Measurements from ENCODE around the gene REM2. TPM values are rescaled to one million over a fixed set of nuclear protein-coding genes. Genes with fewer than 3 reads are reported as not detected.

Gene REM2
- total RNA-seq, 1 experiment from 2014 or later = 1.2 TPM

- Histone ChIP-seq H3K23ac (ENCODE audit: insufficient read length, low read depth, low read length) (no peak overlapping the region), H2BK12ac (ENCODE audit: insufficient read length, low read depth, low read length) (no peak overlapping the region), H2BK15ac (ENCODE audit: low read depth, low read length) (no peak overlapping the region), H3K79me2 (ENCODE audit: insufficient read depth, low read length) (no peaks in the 10 kb centered on the region; the same call in 1 of the 2 replicates), H2AFZ (ENCODE audit: low read length) (no peak overlapping the region), H3K4ac (ENCODE audit: low read depth, low read length) (peak overlapping the region; percentile 4; the same call in 1 of the 2 replicates), H3K56ac (ENCODE audit: insufficient read length, low read depth, low read length) (no peak overlapping the region), H3K9ac (ENCODE audit: extremely low read depth, insufficient read length, low read length) (peak overlapping the region; percentile 87), H3K27me3 (ENCODE audit: insufficient read depth, low read length) (no peaks in the 10 kb centered on the region), H2BK20ac (ENCODE audit: low read depth, low read length, poor library complexity, severe bottlenecking) (no peak overlapping the region), H4K5ac (ENCODE audit: insufficient read length, low read depth, low read length) (no peak overlapping the region), H2BK5ac (ENCODE audit: insufficient read length, low read length) (no peak overlapping the region), H4K8ac (replicated peaks; ENCODE audit: insufficient read length, low read depth, low read length) (no peak overlapping the region), H3K4me2 (ENCODE audit: insufficient read depth, insufficient read length, low read length) (peak overlapping the region; percentile 81), H2AK5ac (ENCODE audit: insufficient read length, low read length) (no peak overlapping the region), H4K91ac (ENCODE audit: insufficient read length, low read depth, low read length) (no peak overlapping the region), H3T11ph (ENCODE audit: low read length) (no peak overlapping the region), H3K27ac (ENCODE audit: insufficient read length, low read depth, low read length) (no peak overlapping the region), H3K23me2 (ENCODE audit: insufficient read length, low read depth, low read length, poor library complexity, severe bottlenecking) (peaks cover 14% of the 10 kb centered on the region), H3K4me1 (ENCODE audit: insufficient read depth, low read length) (peaks cover 9% of the 10 kb centered on the region; the same call in 1 of the 2 replicates), H3K9me3 (ENCODE audit: control insufficient read depth, low read depth, low read length) (no peaks in the 10 kb centered on the region), H3K14ac (ENCODE audit: insufficient read depth, low read length) (peak overlapping the region; percentile 95), H3K79me1 (ENCODE audit: insufficient read depth, low read depth, low read length, poor library complexity, severe bottlenecking) (no peaks in the 10 kb centered on the region), H3K18ac (ENCODE audit: insufficient read length, low read depth, low read length) (peak overlapping the region; percentile 94), H2BK120ac (ENCODE audit: low read depth, low read length, poor library complexity, severe bottlenecking) (no peak overlapping the region), H4K20me1 (ENCODE audit: control insufficient read depth, insufficient read depth, insufficient read length) (no peaks in the 10 kb centered on the region)
- no peak for DNase-seq
- peak overlapping the region; percentile 95 to 99 for H3K4me3 Mint-ChIP-seq
- TF ChIP-seq, protein P1, sequence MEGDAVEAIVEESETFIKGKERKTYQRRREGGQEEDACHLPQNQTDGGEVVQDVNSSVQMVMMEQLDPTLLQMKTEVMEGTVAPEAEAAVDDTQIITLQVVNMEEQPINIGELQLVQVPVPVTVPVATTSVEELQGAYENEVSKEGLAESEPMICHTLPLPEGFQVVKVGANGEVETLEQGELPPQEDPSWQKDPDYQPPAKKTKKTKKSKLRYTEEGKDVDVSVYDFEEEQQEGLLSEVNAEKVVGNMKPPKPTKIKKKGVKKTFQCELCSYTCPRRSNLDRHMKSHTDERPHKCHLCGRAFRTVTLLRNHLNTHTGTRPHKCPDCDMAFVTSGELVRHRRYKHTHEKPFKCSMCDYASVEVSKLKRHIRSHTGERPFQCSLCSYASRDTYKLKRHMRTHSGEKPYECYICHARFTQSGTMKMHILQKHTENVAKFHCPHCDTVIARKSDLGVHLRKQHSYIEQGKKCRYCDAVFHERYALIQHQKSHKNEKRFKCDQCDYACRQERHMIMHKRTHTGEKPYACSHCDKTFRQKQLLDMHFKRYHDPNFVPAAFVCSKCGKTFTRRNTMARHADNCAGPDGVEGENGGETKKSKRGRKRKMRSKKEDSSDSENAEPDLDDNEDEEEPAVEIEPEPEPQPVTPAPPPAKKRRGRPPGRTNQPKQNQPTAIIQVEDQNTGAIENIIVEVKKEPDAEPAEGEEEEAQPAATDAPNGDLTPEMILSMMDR (conservative IDR thresholded peaks at IDR 0.05) = no peak
- peaks cover 28 to 32% of the 10 kb centered on the region in 2 experiments for H3K4me1 Mint-ChIP-seq
- WGBS (ENCODE audit: extremely low coverage, insufficient read length, low lambda C conversion rate) = no CpG with 5 or more reads among the region's 57 CpGs
- H3K9me3 Mint-ChIP-seq = no peaks in the 10 kb centered on the region
- H3K36me3 Mint-ChIP-seq (ENCODE audit: insufficient read depth in 1 of 3, low read depth in 3 of 3) = peaks cover 15 to 39% (median 28%) of the 10 kb centered on the region in 3 experiments; a peak in 6 of 7 replicates
- H3K27ac Mint-ChIP-seq = peak overlapping the region; percentile 53 to 99 (median 64); a peak in 6 of 7 replicates
- H3K27me3 Mint-ChIP-seq (ENCODE audit: low read depth) = no peaks in the 10 kb centered on the region
Observed at GRCh38 chr14:22837114-22837749, 45.8 kb upstream of the REM2 start.
